Measurements from ENCODE around the gene PAXIP1.

The PAXIP1 gene

DNA sequence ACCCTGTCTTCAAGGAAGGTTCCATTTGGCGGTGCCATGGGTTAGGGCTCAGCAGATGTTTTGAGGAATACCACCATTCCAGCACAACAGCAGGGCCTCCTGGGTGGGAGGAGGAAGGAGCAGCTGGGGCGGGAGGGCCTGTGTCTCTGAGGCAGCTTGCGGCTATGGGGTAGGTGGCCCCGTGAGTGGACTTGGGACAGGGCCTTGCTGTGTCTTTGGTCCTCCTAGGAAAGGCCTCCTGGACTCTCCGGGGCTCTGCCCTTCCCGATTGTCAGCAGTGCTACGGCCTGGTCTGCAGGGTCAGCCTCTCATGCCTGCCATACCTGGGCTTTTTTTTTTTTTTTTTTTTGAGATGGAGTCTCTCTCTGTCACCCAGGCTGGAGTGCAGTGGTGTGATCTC lies 96.7 kb downstream of the PAXIP1 start:
- Mint-ChIP-seq H3K36me3 (no peaks in the 10 kb centered on the region), H3K4me1 (ENCODE audit: low read depth) (no peaks in the 10 kb centered on the region), H3K27ac (no peak overlapping the region), H3K4me3 (no peak overlapping the region), H3K27me3 (peaks cover 12% of the 10 kb centered on the region), H3K9me3 (ENCODE audit: low read depth) (no peaks in the 10 kb centered on the region)

DNA sequence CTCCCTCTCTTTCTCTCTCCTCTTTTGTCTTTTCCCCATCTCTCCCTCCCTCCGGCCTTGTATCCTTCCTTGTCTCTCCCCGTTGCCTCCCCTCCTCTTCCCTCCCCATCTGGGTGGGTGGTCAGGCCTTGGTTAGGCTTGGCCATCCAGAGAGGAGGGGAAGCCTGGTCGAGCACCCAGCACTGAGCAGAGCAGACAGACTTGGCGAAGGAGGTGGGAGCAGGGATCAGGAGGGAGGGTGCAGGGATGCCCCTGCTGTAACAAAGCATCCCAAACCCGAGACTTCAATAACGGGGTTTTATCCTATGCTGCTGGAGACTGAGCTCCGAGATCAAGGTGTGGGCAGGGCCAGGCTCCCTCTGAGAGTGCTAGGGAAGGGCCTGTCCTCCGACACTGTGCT lies 97.3 kb downstream of the PAXIP1 start:
- Mint-ChIP-seq H3K36me3 (no peaks in the 10 kb centered on the region), H3K4me3 (no peak overlapping the region), H3K4me1 (ENCODE audit: low read depth) (no peaks in the 10 kb centered on the region), H3K9me3 (ENCODE audit: low read depth) (no peaks in the 10 kb centered on the region), H3K27ac (no peak overlapping the region), H3K27me3 (peaks cover 12% of the 10 kb centered on the region)

DNA sequence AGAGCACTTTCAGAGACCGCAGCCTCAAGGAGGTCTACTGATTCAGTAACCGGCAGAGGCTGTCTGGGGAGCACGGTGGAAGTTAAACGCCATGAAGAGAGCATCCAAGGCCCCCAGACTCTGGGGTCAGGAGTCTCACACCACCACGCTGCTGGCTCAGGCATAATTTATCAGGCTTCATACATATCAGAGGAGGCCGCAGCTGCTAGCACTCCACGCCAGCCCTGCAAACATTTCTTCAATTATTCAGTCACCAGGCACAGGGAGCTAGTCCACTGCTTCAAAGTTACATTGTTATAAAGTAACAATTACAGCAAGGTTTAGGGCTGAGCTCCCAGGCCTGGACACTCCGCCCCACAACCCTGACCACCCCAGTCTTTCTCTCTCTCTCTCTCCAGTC lies 97.8 kb downstream of the PAXIP1 start:
- Mint-ChIP-seq H3K9me3 (ENCODE audit: low read depth) (no peaks in the 10 kb centered on the region), H3K4me3 (no peak overlapping the region), H3K36me3 (no peaks in the 10 kb centered on the region), H3K27ac (no peak overlapping the region), H3K27me3 (peaks cover 12% of the 10 kb centered on the region), H3K4me1 (ENCODE audit: low read depth) (no peaks in the 10 kb centered on the region)

DNA sequence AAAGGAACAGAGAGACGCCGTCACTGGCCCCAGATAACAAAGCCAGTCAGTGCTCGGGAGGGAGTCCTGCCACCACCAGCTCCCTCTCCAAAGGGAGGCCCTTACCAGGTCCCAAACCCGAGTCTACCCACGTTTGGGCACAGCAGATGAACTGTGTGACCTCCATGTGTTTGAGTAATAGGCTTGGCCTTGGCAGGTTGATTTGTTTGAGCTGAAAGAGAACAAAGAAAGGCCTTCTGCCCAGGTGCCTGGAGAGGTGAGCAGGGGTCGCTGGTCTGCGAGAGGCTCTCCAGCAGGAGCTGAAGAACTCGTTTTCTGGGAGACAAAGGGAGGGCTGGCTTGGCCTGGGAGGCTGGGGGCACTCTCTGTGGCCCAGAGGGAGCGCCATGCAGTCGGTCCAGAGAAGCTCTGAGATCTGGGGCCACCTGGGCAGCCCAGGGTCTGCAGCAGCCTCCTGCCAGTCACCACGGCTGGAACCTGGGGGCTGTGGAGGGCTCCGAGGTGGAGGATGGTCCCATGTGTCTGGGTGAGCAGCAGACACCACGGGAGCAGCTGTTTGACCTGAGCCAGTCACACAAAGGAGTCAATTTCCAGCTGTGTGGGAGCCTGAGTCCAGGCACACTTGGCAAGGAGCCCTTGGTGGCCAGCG lies 99.7 kb downstream of the PAXIP1 start:
- no peak overlapping the region for H3K27ac Mint-ChIP-seq
- H3K27me3 Mint-ChIP-seq: peaks cover 5% of the 10 kb centered on the region
- H3K4me3 Mint-ChIP-seq: no peak overlapping the region
- H3K4me1 Mint-ChIP-seq (ENCODE audit: low read depth): no peaks in the 10 kb centered on the region
- H3K9me3 Mint-ChIP-seq (ENCODE audit: low read depth): no peaks in the 10 kb centered on the region
- no peaks in the 10 kb centered on the region for H3K36me3 Mint-ChIP-seq

DNA sequence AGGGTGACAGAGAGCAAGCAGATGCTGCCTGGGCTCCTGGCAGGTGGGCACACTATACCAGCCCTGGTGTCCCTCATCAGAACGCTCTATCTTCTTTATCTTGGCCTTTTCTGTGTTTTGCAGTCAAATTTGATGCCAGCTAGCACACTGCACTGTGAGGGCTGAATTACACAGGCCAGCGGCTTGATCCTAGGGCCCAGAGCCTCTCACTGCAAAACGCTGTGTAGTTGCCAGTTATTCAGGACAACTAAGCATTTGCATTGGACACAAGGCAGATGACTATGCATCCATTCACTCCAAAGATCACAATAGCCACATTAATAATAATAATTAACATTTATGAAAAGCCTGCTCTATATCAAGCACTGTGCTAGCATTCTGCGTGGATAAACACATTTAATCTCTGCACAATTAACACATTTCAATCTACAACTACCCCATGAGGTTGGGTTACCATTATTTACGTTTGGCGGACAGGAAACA lies 100.3 kb downstream of the PAXIP1 start:
- Mint-ChIP-seq H3K27ac (no peak overlapping the region), H3K27me3 (peaks cover 2% of the 10 kb centered on the region), H3K36me3 (no peaks in the 10 kb centered on the region), H3K4me1 (ENCODE audit: low read depth) (no peaks in the 10 kb centered on the region), H3K9me3 (ENCODE audit: low read depth) (no peaks in the 10 kb centered on the region), H3K4me3 (no peak overlapping the region)

DNA sequence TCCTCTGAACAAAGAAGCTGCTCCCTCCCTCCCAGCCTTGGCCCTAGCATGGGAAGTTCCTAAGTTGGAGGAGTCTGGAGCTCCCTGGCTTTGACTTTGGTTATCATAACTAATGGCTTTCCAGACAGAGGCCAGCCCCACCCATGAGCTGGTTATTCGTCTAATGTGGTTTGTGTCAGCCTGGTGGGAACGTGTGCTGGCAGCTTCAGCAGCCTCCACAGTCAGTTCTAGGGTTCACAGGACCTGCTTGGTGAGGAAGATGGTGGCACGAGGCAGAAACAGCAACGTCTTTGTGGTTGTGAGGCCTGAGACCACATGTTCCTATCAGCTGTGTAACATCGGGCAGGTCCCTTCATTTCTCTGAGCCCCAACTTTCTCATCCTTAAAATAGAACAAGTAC lies 103.1 kb downstream of the PAXIP1 start:
- Mint-ChIP-seq H3K9me3 (ENCODE audit: low read depth) (no peaks in the 10 kb centered on the region), H3K4me3 (no peak overlapping the region), H3K27me3 (peaks cover 5% of the 10 kb centered on the region), H3K27ac (no peak overlapping the region), H3K4me1 (ENCODE audit: low read depth) (no peaks in the 10 kb centered on the region), H3K36me3 (no peaks in the 10 kb centered on the region)

DNA sequence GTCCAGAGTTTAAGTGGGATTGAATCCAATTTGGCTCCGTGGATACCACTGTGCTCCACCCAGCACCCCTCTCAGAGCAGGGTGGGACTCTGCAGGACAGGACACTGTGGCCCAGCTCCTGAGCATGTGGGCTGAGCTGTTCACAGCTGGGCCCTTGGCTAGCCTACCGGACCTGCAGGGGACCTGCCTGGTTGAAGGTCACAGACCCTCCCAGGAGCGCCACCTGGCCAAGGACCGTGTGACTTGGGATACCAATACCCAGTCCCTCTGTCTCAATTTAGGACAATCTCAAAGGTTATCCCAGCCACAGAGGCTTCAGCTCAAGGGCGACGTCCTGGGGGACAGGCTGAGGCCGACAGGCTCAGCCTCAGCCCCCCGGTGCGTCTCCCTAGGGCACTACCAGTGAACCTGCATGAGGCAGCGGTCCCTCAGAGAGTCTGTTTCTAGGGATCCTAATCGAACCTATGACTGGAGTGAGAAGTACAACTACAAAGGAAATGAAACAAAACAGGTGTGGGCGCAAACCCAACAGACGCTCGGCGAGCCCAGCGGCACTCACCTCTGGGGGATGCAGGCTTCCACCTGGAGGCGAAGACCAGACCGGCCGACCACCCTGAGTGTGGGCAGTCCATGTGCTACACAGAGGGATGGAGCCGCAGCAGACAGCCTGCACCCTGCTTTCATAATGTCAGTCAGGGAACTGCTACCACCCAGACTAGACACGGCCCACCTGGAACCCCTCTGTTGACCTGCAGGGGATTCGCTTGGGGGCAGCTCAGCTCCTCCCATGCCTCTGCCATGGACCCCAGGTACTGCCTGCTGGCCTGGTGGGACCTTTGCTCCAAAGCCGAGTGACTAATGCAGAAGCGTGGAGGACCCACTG lies 103.7 kb downstream of the PAXIP1 start:
- Mint-ChIP-seq H3K4me1 (ENCODE audit: low read depth) (no peaks in the 10 kb centered on the region), H3K27me3 (peaks cover 5% of the 10 kb centered on the region), H3K27ac (no peak overlapping the region), H3K36me3 (no peaks in the 10 kb centered on the region), H3K9me3 (ENCODE audit: low read depth) (no peaks in the 10 kb centered on the region), H3K4me3 (no peak overlapping the region)

DNA sequence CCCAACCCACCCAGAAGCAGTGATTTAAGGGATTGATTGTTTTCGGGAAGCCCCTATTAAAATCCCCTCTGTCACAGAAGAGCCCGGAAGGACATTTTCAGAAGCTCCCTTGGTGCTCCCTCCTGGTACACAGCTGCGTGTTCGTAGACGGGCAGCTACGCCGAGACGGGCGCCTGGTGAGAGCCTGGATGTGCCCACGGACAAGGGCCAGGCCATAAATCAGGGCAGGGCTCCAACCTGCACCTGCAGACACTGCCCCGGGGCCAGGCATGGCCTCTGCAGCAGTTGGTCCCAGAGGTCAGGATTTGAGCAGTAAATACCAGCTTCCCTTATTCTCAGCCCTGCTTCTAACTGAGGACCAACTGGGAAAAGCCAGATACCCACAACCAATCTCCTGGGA lies 106.8 kb downstream of the PAXIP1 start:
- H3K4me3 Mint-ChIP-seq: no peak overlapping the region
- no peaks in the 10 kb centered on the region for H3K4me1 Mint-ChIP-seq (ENCODE audit: low read depth)
- no peak overlapping the region for H3K27ac Mint-ChIP-seq
- H3K36me3 Mint-ChIP-seq: no peaks in the 10 kb centered on the region
- no peaks in the 10 kb centered on the region for H3K9me3 Mint-ChIP-seq (ENCODE audit: low read depth)
- H3K27me3 Mint-ChIP-seq: peaks cover 4% of the 10 kb centered on the region
